ENCODE measurements around the gene OTOR.

OTOR gene

DNA sequence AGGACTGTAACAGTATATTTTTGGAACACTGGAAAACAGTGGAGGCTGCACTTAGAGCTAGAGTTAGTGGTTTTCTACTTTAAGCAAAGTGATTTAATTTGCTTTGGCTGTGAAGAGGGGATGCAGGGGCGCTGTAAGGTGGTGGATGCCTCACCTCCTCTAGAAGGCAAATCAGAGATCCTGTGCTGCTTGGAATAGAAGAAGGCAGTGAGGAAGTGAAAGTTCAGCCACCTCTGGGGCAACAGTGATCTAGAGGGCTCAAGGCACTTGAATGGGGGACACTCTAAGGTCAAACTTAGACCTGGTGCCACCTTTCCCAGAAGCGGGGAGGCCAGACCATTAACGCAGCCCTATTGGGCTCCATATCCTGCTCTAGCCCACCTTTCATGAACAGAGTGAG is 37.4 kb upstream of the OTOR start:
- TF ChIP-seq, protein P1, sequence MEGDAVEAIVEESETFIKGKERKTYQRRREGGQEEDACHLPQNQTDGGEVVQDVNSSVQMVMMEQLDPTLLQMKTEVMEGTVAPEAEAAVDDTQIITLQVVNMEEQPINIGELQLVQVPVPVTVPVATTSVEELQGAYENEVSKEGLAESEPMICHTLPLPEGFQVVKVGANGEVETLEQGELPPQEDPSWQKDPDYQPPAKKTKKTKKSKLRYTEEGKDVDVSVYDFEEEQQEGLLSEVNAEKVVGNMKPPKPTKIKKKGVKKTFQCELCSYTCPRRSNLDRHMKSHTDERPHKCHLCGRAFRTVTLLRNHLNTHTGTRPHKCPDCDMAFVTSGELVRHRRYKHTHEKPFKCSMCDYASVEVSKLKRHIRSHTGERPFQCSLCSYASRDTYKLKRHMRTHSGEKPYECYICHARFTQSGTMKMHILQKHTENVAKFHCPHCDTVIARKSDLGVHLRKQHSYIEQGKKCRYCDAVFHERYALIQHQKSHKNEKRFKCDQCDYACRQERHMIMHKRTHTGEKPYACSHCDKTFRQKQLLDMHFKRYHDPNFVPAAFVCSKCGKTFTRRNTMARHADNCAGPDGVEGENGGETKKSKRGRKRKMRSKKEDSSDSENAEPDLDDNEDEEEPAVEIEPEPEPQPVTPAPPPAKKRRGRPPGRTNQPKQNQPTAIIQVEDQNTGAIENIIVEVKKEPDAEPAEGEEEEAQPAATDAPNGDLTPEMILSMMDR (IDR thresholded peaks at IDR 0.05; ENCODE audit: insufficient read depth, low read length) = no peak
- TF ChIP-seq, protein P2, sequence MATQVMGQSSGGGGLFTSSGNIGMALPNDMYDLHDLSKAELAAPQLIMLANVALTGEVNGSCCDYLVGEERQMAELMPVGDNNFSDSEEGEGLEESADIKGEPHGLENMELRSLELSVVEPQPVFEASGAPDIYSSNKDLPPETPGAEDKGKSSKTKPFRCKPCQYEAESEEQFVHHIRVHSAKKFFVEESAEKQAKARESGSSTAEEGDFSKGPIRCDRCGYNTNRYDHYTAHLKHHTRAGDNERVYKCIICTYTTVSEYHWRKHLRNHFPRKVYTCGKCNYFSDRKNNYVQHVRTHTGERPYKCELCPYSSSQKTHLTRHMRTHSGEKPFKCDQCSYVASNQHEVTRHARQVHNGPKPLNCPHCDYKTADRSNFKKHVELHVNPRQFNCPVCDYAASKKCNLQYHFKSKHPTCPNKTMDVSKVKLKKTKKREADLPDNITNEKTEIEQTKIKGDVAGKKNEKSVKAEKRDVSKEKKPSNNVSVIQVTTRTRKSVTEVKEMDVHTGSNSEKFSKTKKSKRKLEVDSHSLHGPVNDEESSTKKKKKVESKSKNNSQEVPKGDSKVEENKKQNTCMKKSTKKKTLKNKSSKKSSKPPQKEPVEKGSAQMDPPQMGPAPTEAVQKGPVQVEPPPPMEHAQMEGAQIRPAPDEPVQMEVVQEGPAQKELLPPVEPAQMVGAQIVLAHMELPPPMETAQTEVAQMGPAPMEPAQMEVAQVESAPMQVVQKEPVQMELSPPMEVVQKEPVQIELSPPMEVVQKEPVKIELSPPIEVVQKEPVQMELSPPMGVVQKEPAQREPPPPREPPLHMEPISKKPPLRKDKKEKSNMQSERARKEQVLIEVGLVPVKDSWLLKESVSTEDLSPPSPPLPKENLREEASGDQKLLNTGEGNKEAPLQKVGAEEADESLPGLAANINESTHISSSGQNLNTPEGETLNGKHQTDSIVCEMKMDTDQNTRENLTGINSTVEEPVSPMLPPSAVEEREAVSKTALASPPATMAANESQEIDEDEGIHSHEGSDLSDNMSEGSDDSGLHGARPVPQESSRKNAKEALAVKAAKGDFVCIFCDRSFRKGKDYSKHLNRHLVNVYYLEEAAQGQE (IDR thresholded peaks at IDR 0.05; ENCODE audit: insufficient replicate concordance, low read depth) = no peak
- TF ChIP-seq SPI1 (IDR thresholded peaks at IDR 0.05; ENCODE audit: borderline replicate concordance, low read depth) (no peak), GABPA (IDR thresholded peaks at IDR 0.05; ENCODE audit: low read depth) (no peak), POLR2AphosphoS5 (IDR thresholded peaks at IDR 0.05; ENCODE audit: low read depth) (no peak)
- DNase-seq (ENCODE audit: low read depth in 1 of 2, low spot score in 1 of 2) = no peak
- Histone ChIP-seq H3K27ac (replicated peaks) (no peak overlapping the region), H3K4me3 (replicated peaks; ENCODE audit: insufficient read depth, low read length) (no peak overlapping the region), H3K27me3 (ENCODE audit: insufficient read depth, poor library complexity, severe bottlenecking) (no peaks in the 10 kb centered on the region)

DNA sequence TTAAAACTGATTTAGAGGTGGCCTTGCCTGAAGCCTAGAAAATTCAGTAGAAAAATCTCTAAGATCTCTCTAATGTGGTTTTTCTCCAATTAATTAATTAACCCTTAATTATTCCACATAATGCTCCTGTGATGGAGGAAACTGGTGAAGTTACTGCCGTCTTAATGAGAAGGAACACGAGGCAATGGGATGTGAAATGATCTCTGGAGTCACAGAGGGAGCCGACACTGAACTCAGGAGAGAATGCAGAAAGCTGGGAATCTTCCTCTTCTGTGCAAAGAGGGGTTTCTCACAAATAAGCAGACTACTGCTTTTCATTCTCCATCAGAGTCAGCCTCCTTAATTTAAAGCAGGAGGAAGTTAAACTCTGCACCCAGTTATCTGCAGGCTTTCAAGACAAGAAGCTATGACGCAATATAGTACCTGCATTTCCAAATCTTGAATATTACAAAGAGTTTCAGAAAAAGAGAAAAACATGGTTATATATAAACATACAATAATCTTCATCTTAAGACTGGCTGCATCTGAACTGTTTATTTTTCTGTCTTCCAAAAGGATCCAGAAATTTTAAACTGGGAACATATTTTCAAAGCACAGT is 36.4 kb upstream of the OTOR start:
- DNase-seq (ENCODE audit: low read depth in 1 of 2, low spot score in 1 of 2) = peak in 1 of 2 experiments; percentile 47
- Histone ChIP-seq H3K27me3 (ENCODE audit: insufficient read depth, poor library complexity, severe bottlenecking) (no peaks in the 10 kb centered on the region), H3K27ac (replicated peaks) (peak overlapping the region; percentile 59), H3K4me3 (replicated peaks; ENCODE audit: insufficient read depth, low read length) (no peak overlapping the region)
- no peak for TF ChIP-seq POLR2AphosphoS5 (IDR thresholded peaks at IDR 0.05; ENCODE audit: low read depth)
- no peak for TF ChIP-seq GABPA (IDR thresholded peaks at IDR 0.05; ENCODE audit: low read depth)
- TF ChIP-seq SPI1 (IDR thresholded peaks at IDR 0.05; ENCODE audit: borderline replicate concordance, low read depth) = no peak
- TF ChIP-seq, protein P1 (IDR thresholded peaks at IDR 0.05; ENCODE audit: insufficient read depth, low read length) = no peak
- TF ChIP-seq, protein P2 (IDR thresholded peaks at IDR 0.05; ENCODE audit: insufficient replicate concordance, low read depth) = no peak

DNA sequence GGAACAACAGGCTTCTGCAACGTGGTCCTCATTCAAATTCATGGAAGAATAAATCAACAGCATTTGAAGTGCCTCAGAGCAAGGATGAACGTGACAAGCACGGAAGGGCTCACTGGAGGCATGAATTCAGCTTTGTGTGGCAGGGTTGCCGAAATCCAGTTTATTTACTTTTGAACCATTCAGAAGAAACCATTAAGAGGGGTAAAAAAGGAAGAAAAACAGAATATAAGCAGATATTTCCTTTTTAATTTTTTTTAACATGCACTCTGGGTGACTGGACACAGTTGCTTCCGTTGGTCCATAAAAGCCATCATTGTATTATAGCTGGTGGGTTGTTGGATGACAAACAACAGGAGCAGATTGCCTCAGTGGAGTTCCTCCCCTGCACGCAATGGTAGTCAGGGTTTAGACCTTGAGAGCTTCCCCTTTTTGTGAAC is 35.6 kb upstream of the OTOR start:
- Histone ChIP-seq H3K27ac (replicated peaks) (peak overlapping the region; percentile 59), H3K4me3 (replicated peaks; ENCODE audit: insufficient read depth, low read length) (no peak overlapping the region), H3K27me3 (ENCODE audit: insufficient read depth, poor library complexity, severe bottlenecking) (no peaks in the 10 kb centered on the region)
- peak in 1 of 2 experiments; percentile 61 for DNase-seq (ENCODE audit: low read depth in 1 of 2, low spot score in 1 of 2)
- peak; percentile 52; the same call in 1 of the 2 replicates for TF ChIP-seq SPI1 (IDR thresholded peaks at IDR 0.05; ENCODE audit: borderline replicate concordance, low read depth)
- TF ChIP-seq GABPA (IDR thresholded peaks at IDR 0.05; ENCODE audit: low read depth) = no peak

DNA sequence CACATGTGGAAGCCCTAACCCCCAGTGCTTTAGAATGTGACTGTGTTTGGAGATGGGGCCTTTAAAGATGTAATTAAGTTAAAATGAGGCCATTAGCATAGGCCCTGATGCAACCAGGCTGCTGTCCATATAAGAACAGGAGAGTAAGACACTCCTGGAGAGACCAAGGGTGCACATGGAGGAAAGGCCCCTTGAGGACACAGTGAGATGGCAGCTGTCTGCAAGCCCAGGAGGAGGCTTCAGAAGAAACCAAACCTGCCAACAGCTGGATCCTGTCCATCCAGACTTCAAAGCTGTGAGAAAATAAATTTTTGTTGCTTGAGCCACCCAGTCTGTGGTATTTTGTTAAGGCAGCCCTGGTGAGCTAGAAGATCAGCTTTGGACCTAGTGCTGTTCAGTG is 35.1 kb upstream of the OTOR start:
- H3K27ac ChIP-seq (replicated peaks) = peak overlapping the region; percentile 59
- TF ChIP-seq GABPA (IDR thresholded peaks at IDR 0.05; ENCODE audit: low read depth) (no peak), POLR2AphosphoS5 (IDR thresholded peaks at IDR 0.05; ENCODE audit: low read depth) (no peak)
- TF ChIP-seq, protein P2 (IDR thresholded peaks at IDR 0.05; ENCODE audit: insufficient replicate concordance, low read depth) = no peak
- H3K27me3 ChIP-seq (ENCODE audit: insufficient read depth, poor library complexity, severe bottlenecking) = no peaks in the 10 kb centered on the region
- DNase-seq (ENCODE audit: low read depth in 1 of 2, low spot score in 1 of 2) = no peak
- no peak overlapping the region for H3K4me3 ChIP-seq (replicated peaks; ENCODE audit: insufficient read depth, low read length)

Measured in HL-60 (cell line).